Uterus (tissue), 2 donors: Measurements from ENCODE around the gene RAD9A.

Source experiments
- POLR2A ChIP-seq, 2 donors: fragments of 450-650 bp; IDR thresholded peaks; one replicate each; pipeline ENCODE4 v1.6.1; 2016; ENCODE audit warnings: antibody characterized with exemption in 2 of 2, mild to moderate bottlenecking in 1 of 2, moderate library complexity in 1 of 2
- TF ChIP-seq, protein P1 (sequence below), 4 experiments: fragments of 200-600 bp in 2 of 4; fragments of 450-650 bp in 2 of 4; sonication (generic) in 2 of 4; IDR thresholded peaks; one replicate each; pipeline ENCODE4 v1.5.1; 2016 to 2019; ENCODE audit warnings: antibody characterized with exemption in 4 of 4, mild to moderate bottlenecking in 2 of 4, moderate library complexity in 1 of 4

DNA sequence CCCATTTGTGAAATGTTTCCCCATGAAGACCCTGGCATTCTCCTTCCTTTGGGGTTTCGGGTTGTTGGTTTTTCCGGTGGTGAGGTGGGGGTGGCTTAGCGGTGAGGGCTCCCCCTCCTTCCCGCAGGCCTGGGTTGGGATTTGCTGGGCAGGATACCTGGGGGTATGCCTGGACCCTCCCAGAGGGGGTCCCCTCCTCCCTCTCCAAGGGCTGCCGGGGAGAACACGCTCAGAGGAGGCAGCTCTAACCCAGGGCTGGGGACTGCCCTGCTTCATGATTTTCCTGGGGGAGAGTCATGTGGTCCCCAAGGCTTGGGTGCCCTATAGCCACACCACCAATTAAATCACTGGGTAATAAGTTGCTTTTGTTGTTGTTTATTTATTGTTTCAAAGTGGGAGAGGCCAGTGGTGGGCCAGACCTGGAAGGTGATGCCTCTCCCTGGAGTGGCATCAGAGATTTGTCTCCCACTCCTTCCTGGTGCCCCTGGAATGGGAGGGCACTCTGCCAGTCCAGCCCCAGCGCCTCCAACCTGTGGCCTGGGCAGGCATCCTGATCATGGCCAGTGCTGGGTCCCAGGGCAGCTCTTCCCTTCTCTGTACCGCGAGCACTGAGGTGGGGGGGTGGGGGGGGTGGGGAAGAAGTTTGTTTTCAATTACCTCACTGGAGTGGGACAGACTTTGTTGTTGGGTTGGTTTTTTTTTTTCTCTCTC lies 17.1 kb upstream of the RAD9A start:
- TF ChIP-seq, protein P1, sequence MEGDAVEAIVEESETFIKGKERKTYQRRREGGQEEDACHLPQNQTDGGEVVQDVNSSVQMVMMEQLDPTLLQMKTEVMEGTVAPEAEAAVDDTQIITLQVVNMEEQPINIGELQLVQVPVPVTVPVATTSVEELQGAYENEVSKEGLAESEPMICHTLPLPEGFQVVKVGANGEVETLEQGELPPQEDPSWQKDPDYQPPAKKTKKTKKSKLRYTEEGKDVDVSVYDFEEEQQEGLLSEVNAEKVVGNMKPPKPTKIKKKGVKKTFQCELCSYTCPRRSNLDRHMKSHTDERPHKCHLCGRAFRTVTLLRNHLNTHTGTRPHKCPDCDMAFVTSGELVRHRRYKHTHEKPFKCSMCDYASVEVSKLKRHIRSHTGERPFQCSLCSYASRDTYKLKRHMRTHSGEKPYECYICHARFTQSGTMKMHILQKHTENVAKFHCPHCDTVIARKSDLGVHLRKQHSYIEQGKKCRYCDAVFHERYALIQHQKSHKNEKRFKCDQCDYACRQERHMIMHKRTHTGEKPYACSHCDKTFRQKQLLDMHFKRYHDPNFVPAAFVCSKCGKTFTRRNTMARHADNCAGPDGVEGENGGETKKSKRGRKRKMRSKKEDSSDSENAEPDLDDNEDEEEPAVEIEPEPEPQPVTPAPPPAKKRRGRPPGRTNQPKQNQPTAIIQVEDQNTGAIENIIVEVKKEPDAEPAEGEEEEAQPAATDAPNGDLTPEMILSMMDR (IDR thresholded peaks at IDR 0.05), result no peak
- TF ChIP-seq POLR2A (IDR thresholded peaks at IDR 0.05), result no peak
